Lung (tissue), 12 donors: ENCODE data around the gene HIBCH. TPM values are rescaled to one million over a fixed set of nuclear protein-coding genes. Genes with fewer than 3 reads are reported as not detected.

Experiments
- ATAC-seq: fragments of 200-7000 bp; cut with Tn5 transposase; one replicate; pipeline ENCODE4 v1.9.1; 2020; ENCODE audit warnings: moderate number of reproducible peaks; ENCODE audit not compliant: insufficient read depth, low FRiP score
- DNase-seq, 3 donors: peaks; one replicate each; pipeline ENCODE4 v3.0.0-alpha.2; 2013 to 2017
- H3K27ac ChIP-seq, 2 donors: one replicate each; pipeline ENCODE4 v1.5.1; 2013; ENCODE audit warnings: mild to moderate bottlenecking in 2 of 2, moderate library complexity in 2 of 2, control low read depth in 1 of 2, inconsistent platforms in 1 of 2, low read depth in 1 of 2, low read length in 1 of 2
- H3K27me3 ChIP-seq, 3 donors: one replicate each; pipeline ENCODE4 v1.5.1; 2013; ENCODE audit warnings: low read length in 2 of 3; ENCODE audit not compliant: control insufficient read depth in 3 of 3, insufficient read depth in 3 of 3
- H3K36me3 ChIP-seq, 4 donors: one replicate each; pipeline ENCODE4 v1.5.1; 2013; ENCODE audit warnings: low read length in 4 of 4, mild to moderate bottlenecking in 1 of 4, moderate library complexity in 1 of 4; ENCODE audit not compliant: control insufficient read depth in 4 of 4, insufficient read depth in 4 of 4
- H3K4me1 ChIP-seq, 5 donors: one replicate each; pipeline ENCODE4 v1.5.1; 2013; ENCODE audit warnings: low read length in 5 of 5, mild to moderate bottlenecking in 2 of 5, moderate library complexity in 1 of 5; ENCODE audit not compliant: control insufficient read depth in 5 of 5, insufficient read depth in 5 of 5
- H3K4me3 ChIP-seq: one replicate; pipeline ENCODE4 v1.5.1; 2013; ENCODE audit warnings: mild to moderate bottlenecking, control low read depth, moderate library complexity
- H3K9ac ChIP-seq, 2 donors: one replicate each; pipeline ENCODE4 v1.5.1; 2013; ENCODE audit warnings: low read length in 2 of 2, control low read depth in 1 of 2; ENCODE audit not compliant: insufficient read depth in 1 of 2
- H3K9me3 ChIP-seq, 4 donors: one replicate each; pipeline ENCODE4 v1.5.1; 2013; ENCODE audit warnings: low read length in 3 of 4, mild to moderate bottlenecking in 1 of 4, moderate library complexity in 1 of 4; ENCODE audit not compliant: control insufficient read depth in 4 of 4, insufficient read depth in 3 of 4
- CTCF ChIP-seq: IDR thresholded peaks from 2 replicates; pipeline ENCODE4 v1.5.1; 2012; ENCODE audit warnings: mild to moderate bottlenecking; ENCODE audit errors: control extremely low read depth, extremely low read depth
- WGBS, 2 donors: extraction: QIAGEN DNeasy Blood & Tissue Kit; methylation state at CpG; one replicate each; pipeline ENCODE4 v1.1.7; 2013; 5-methylcytosine and 5-hydroxymethylcytosine counted together
- polyA plus RNA-seq, 2 donors: library from polyadenylated mRNA; stranded (reverse); fragments of 200-250 nt; gene quantifications; one replicate each; pipeline ENCODE4 v1.2.1, GENCODE V29; 2013
- total RNA-seq, 2 donors: library from RNA; depleted of rRNA in 1 of 2; stranded (reverse); fragments of >200 nt in 1 of 2; gene quantifications; one replicate each; pipeline ENCODE4 v1.2.1, GENCODE V29; 2014 to 2021
- donor health status: control.
- donor health status: control.
- donor health status: Bipolar disorder and iron deficiency.
- donor health status: healthy.
- donor health status: DM: yes; HTN: yes; CAD: no.

The HIBCH gene
- total and polyA plus RNA-seq, 4 donors = 14.2 to 50.0 (median 17.9) TPM

- Histone ChIP-seq H3K9ac (no peak overlapping the region), H3K36me3 (peaks cover 0 to 5% (median 2%) of the 10 kb centered on the region in 4 donors), H3K4me3 (no peak overlapping the region), H3K27ac (no peak overlapping the region), H3K4me1 (peaks cover 0 to 5% (median 0%) of the 10 kb centered on the region in 5 donors), H3K27me3 (no peaks in the 10 kb centered on the region), H3K9me3 (no peaks in the 10 kb centered on the region)
- DNase-seq (peak in 2 of 3 donors; percentile 63 to 73), ATAC-seq (no peak)
- TF ChIP-seq CTCF = peak; percentile 6
- WGBS, 2 donors = 59 to 61% methylated on average over 4 of the region's 4 CpGs
Measured at GRCh38 chr2:190277234-190278112, 42.2 kb downstream of the HIBCH start.

DNA sequence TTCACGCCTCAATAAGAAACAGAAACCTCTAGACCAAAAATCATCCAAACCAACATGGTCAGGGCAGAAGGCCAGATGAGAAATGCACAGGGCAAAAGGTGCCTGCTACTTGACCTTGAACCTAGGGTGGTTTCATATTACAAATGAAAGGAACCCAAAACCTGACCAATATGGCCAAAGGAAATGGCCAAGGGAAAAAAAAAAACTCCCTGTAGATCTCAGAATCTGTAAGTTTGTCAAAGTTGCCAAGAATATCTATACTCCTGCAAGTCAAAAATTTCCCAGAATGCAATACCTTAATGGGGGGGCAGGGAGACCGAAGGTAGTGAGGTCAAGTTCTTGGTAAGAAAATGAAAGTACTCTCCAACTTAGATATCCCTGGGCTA, 47.2 kb downstream of the HIBCH start:
- DNase-seq (no peak), ATAC-seq (no peak)
- Histone ChIP-seq H3K9me3 (peaks cover 0 to 2% (median 0%) of the 10 kb centered on the region in 4 donors), H3K27me3 (no peaks in the 10 kb centered on the region), H3K4me3 (no peak overlapping the region), H3K4me1 (peaks cover 0 to 4% (median 0%) of the 10 kb centered on the region in 5 donors), H3K36me3 (peaks cover 0 to 5% (median 2%) of the 10 kb centered on the region in 4 donors), H3K9ac (no peak overlapping the region), H3K27ac (no peak overlapping the region)
- 50 to 80% methylated on average over 2 of the region's 2 CpGs for WGBS, 2 donors
- TF ChIP-seq CTCF = no peak

- H3K4me1 ChIP-seq = peaks cover 0 to 4% (median 0%) of the 10 kb centered on the region in 5 donors
- peaks cover 0 to 8% (median 3%) of the 10 kb centered on the region in 4 donors for H3K36me3 ChIP-seq
- no peak overlapping the region for H3K4me3 ChIP-seq
- no peaks in the 10 kb centered on the region for H3K27me3 ChIP-seq
- peaks cover 0 to 2% (median 0%) of the 10 kb centered on the region in 4 donors for H3K9me3 ChIP-seq
- DNase-seq (no peak), ATAC-seq (no peak)
- 83 to 89% methylated on average over 7 of the region's 7 CpGs for WGBS, 2 donors
- no peak overlapping the region for H3K9ac ChIP-seq
- H3K27ac ChIP-seq = no peak overlapping the region
- no peak for TF ChIP-seq CTCF
Measured at GRCh38 chr2:190271783-190272456, 47.7 kb downstream of the HIBCH start.
